Anterior cingulate cortex (tissue), 58 donors: Measurements from ENCODE around the gene CPLANE1.
A peak's percentile ranks its signal among the peaks of the same experiment; 100 is the strongest.
"Not testable (repeated sequence)": the region's sequence is repeated elsewhere in the genome, so short reads cannot be mapped to it uniquely, and the experiment has no call there.

Experiments
- DNase-seq, 58 donors: peaks; one replicate each; lab custom pipeline; 2025; lab: John Stamatoyannopoulos, UW

Gene CPLANE1

DNA sequence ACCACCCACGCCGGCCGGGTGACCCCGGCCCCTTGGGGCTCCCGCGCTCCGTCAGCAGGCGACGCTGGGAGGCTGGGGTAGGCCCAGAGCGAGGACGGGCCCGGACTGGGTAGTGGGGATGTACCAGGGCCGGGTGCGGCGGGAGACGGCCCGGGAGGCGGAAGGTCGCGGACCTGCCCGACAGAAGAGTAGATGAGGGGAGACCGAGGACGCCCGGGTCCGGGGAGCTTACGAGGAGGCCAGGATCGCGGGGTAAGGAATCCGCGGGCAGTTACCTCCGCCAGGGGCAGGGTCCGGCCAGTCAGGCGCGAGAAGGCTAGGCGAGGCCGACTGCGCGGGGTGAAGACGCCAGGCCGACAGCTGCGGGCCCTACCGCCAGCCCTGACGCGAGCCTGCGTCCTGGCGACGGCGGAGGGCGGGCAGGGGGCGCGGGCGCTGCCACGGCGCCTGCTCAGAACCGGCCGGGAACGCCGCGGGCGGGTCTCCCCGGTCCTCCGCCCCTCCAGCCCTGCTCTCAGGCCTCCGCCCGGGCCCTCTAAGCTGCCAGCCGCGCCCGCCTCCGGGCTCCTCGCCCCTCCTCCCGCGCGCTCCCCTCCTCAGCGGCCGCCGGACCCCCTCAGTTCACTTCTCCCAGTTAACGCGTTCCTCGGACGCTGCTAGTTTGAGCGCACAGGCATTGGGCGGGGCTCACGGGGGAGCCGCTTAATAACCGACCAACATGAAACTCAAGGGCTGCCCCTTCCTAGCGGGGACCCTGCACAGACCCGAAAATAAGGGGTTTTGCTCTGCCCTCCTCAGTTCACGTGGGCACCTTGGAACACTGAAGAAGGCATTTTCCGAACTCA is at the start of gene CPLANE1:
Gene CPLANE1 (minus strand): TSS at position 407 of the 845 bp plus-strand sequence. CDS start 1,678 bp downstream, outside the sequence.
- peak; percentile 28 to 84 (median 71) for DNase-seq

DNA sequence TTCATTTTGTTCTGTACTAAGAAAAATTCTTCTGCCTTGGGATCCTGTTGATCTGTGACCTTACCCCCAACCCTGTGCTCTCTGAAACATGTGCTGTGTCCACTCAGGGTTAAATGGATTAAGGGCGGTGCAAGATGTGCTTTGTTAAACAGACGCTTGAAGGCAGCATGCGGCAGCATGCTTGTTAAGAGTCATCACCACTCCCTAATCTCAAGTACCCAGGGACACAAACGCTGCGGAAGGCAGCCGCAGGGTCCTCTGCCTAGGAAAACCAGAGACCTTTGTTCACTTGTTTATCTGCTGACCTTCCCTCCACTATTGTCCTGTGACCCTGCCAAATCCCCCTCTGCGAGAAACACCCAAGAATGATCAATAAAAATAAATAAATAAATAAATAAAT is 47.1 kb upstream of the CPLANE1 start:
- DNase-seq, result not testable (repeated sequence)

DNA sequence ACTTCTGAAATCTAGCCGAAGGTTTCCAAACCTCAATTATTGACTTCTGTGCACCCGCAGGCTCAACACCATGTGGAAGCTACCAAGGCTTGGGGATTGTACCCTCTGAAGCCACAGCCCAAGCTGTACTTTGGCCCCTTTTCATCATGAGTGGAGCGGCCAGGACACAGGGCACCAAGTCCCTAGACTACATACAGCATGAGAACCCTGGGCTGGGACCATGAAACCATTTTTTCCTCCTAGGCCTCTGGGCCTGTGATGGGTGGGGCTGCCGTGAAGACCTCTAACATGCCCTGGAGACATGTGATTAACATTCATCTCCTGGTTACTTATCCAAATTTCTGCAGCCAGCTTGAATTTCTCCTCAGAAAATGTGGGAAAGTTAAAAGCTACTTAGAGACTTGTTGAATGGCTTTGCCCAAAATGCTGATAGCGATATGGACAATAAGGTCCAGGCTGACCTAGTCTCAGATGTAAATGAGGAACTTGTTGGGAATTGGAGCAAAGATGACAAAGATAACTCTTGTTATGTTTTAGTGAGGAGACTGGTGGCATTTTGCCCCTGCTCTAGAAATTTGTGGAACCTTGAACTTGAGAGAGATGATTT is 34.1 kb upstream of the CPLANE1 start:
- DNase-seq, result no peak

DNA sequence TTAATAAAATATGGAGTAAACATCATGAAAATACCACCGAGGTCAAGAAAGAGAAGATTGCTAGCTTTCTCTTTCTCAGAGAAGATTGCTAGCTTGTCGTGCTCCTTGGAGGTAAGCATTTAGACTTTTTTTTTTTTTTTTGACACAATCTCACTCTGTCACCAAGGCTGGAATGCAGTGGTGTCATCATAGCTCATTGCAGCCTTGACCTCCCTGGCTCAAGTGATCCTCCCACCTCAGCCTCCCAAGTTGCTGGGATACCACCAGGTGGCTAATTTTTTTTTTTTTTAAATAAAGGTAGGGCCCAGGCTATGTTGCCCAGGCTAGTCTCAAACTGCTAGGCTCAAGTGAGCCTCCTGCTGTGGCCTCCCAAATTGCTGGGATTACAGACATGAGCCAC is 26.3 kb upstream of the CPLANE1 start:
- DNase-seq, result no peak

DNA sequence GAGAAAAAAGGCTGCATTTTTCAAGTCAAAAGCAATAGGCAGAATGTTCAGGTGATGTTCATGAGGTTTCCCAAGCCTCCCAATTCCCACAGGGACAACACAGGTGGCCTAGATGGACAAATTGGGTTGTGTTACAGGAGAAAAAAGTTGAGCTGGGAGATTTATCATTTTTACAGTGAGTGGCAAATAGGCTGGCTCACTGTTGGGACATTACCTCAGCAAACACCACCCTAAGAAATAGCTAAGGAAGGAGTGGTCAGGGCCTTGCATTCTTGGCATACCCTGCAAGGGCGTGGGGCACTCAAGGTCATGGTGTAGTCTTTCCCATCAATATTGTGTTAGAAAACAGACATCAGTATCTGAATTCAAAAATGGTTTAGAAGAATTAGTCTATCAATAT is 23.3 kb upstream of the CPLANE1 start:
- DNase-seq, result no peak

DNA sequence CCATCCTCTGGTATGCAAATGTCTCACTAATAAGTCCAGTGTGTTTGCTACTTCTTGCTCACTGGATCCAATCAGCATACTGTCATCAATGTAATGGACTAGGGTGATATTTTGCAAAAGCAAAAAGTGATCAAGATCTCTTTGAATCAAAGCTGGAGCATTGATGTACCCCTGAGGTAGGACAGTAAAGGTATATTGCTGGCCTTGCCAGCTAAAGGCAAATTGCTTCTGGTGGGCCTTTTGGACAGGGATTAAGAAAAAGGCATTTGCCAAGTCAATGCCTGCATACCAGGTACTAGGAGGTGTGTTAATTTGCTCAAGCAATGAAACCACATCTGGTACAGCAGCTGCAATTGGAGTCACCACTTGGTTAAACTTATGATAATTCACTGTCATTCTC is 18.9 kb upstream of the CPLANE1 start:
- DNase-seq, result not testable (repeated sequence)

DNA sequence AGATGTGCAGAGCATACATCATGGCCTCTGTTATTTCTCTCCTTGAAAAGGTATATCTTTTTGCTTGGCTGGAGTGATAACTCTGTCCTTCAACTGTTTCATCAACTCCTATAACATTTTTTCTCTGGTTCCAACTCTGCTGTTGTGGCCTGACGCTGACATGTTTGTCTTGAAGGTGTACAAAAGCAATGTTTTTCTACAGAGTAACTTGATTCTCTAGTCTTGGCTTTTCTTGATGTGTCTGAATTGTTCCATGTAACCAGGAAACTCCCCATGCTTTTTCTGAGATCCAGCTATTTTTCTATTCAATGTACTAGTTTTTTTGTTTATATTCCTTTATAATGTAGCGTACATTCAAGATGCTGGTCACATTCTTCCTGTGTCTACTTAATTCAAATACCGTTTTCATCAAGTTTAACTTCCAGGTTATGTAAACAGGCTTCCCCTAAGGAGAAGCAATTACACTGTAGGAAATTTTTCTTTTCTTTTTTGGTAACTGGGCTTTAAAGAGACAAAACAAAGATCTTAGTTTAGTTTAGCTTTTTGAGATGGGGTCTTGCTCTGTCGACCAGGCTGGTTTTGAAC is 6.7 kb upstream of the CPLANE1 start:
- DNase-seq, result no peak

DNA sequence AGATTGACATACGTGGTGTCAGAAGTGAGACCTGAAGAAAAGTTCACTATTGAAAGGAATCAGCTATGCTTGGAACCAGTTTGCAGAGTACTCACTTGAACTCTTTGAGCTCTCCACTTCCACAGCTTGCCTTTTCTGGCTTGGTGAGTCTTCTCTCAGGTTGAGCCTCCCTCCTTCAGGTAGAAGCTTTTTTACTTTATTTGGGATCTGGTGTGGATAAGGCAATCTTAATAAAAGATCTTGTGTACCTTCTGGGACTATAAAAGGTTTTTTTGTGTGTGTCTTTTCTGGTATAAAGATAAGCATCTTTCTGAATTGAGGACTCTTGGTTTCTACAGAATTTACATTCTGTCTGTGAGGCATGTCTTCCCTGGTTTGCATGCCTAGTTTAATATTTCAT is 5.4 kb upstream of the CPLANE1 start:
- no peak for DNase-seq

DNA sequence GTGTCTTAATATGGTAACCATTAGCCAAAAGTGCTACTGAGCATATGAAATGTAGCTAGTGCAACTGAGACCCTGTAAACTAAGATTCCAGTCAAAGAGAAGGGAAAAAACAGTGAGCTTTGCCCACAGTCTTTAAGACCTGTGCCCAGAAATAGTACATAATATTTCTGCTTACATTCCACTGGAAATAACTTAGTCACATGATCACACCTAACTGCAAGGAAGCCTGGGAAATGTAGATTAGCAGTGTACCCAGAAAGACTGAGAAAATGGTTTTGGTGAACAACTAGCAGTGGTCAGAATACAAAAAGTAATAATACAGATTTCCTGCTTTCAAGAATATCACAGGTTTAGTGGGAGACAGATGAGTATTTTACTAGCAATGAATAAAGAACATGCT is 2.5 kb upstream of the CPLANE1 start:
- no peak for DNase-seq

DNA sequence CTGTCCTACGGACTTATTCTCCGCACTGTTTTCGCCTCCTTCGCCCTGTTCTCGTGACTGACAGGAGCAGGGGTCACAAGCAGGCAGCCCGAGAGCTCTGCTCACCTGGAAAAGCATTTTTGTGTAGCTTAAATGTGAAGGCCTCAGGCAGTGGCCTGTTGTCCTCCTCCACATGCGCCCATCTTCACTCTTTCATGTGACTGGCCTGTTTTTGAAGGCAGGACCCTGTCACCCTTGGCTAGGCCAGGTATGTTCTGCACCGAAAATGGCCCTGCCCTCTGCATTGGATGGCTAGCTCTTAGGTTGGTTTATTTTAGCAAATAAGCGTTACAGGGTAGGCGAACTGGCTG is 614 bp upstream of the CPLANE1 start:
- DNase-seq, result peak in 3 of 58 donors; percentile 27 to 37 (median 36)

DNA sequence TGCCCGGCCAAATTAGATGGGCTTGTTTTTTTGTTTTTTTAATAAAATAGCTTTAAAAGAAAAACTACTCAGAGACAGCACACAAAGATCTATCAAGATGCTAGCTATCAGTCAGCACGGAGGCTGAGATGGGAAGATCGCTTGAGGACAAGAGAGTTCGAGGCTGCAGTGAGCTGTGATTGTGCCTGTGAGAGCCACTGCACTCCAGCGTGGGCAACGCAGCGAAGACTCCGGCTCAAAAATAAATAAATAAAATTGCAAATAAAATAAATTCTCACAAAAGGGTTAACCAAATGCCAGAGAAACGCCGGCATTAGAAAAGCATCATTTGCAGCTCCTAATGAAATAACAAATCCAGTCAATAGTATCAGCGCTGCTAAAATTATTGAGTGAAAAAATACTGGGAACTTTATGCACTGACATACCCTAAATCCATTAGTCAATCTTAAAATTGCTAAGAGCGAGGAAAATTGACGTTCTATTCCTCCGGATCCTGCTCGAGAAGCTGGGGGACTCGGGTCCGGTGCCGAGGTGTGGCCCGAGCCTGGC is 681 bp downstream of the CPLANE1 start:
- no peak for DNase-seq

DNA sequence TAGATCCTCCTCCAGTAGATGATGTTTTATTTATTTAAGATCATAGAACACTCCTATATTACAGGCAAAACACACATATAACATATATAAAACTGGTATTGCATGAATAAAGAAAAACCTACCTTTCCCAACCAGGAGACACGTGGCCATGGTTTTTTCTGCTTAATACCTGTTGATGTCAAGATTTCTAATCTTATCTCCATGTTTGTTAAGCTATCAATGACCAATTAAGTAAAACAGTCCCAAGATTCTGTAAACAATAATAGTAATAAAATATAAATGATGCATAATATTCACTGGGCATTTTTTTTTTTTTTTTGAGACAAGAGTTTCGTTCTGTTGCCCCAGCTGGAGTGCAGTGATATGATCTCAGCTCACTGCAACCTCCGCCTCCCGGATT is 1.7 kb downstream of the CPLANE1 start:
- no peak for DNase-seq

DNA sequence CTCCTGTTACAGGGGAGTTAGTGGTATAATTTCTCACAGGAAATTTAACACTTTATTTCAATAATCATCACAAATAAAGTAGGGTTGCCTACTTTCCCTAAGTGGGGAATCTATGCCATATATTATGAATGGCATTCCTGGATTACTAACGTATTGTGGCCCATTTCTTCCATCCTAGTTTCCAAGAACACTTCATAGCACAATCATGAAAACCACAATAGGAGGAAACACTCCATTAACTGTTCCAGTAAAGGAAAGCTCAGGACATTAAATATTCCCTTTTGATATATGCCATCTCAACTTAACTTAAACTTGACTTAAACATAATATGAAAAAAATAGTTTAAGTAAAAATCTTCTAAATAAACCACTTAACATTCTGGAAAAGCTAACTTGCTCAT is 2.1 kb downstream of the CPLANE1 start:
- no peak for DNase-seq

DNA sequence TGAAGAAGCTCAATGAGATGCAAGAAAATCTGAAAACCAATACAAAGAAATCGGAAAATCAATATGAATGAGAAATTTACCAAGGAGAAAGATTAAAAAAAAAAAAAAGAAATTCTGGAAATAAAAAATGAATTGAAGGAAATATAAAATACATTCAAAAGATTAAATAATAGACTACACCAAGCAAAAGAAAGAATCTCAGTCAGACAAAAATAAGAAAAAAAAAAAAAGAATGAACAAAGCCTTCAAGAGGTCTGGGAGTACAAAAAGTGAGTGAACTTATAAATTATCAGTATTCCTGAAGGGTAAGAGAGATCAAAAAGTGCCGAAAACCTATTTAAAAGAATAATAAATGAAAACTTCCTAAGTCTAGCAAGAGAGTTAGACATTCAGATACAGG is 14.9 kb downstream of the CPLANE1 start:
- DNase-seq, result no peak

DNA sequence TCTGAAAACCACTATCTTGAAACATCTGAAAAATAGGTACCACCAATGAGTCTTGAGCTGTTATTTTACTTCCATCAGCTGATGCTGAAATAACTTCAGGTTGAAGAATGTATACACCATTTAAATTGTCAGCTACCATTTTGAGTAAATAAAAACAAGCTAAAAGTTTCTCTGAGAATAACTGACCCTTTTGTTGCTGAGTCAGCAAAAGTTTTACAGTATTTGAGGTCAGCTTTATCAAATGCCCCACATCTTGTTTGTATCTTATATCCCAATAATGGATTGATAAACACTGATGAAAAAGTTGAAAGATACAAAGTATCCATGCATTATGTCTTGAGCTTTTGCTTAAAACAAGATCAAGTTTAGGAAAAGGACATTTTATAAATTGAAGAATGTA is 22.8 kb downstream of the CPLANE1 start:
- DNase-seq, result no peak

DNA sequence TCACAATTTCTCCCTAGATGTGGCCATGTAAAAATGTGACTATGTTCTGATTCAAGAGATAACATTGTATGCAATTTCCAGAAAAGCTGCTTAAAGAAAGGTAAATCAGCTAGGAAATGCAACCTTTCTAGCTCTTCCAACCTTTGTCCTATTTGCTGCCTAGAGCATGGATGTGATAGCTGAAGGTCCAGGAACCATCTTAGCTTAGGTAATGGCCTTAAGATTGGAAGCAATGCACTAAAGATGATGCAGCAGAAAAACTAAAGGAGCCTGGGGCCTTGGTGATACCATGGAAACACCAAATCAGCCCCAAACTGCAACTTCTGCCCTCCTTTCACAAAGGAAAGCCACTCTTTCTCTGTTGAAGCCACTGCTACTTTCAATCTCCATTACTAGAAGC is 27.0 kb downstream of the CPLANE1 start:
- DNase-seq, result no peak

DNA sequence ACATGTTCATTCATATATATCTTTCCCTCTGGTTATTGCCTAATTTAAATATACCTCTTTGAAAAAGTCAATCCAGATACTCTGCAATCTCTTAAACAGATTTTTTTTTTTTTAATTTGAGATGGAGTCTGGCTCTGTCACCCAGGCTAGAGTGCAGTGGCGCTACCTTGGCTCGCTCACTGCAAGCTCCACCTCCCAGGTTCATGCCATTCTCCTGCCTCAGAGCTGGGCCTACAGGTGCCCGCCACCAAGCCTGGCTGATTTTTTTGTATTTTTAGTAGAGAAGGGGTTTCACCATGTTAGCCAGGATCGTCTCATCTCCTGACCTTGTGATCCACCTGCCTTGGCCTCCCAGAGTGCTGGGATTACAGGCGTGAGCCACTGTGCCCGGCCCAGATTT is 28.8 kb downstream of the CPLANE1 start:
- DNase-seq, result not testable (repeated sequence)

DNA sequence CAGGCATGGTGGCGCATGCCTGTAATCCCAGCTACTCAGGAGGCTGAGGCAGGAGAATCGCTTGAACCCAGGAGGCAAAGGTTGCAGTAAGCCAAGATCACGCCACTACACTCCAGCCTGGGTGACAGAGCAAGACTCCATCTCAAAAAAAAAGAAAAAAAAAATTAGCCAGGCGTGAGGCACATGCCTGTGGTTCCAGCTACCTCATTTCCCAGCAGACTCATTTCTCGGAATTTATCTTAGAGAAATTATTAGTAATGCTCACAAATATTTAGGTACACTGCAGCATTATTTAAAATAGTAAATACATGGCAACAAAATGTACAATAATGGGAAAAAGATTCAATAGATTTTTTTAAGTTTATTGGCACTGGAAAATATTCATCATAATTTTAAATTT is 29.8 kb downstream of the CPLANE1 start:
- not testable (repeated sequence) for DNase-seq

DNA sequence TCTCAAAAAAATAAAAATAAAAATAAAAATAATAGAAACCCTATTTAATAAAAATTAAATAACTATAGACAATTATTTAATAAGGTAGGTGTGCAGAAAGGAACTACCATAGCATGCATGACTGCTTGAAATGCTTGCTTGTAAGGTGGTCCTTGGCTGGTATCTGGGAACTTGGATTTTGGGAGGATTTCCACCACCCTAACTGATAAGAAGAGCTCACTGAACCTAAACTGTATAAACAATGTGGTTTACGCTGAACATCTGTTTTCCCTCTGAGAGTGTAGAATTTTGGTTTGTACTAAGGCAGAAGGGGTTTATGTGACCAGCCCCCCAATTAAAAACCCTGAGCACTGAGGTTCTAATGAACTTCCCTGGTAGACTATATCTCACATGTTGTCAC is 31.2 kb downstream of the CPLANE1 start:
- no peak for DNase-seq

DNA sequence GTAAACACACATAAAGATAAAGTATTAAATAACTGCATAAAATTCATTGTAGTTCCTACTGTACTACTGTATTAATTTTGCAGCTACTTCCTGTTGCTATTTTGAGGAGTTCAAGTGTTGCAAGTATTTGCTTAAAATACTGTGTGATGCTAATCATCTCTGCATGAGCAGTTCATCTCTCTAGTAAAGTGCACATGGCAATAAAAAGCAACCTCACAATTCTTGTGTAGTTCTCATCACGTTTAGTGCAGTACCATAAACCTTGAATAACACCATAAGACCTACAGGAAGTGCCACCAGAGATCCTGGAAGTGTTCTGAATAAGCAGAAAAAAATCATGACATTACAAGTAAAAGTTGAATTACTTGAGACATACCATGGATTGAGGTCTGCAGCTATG is 34.6 kb downstream of the CPLANE1 start:
- no peak for DNase-seq

DNA sequence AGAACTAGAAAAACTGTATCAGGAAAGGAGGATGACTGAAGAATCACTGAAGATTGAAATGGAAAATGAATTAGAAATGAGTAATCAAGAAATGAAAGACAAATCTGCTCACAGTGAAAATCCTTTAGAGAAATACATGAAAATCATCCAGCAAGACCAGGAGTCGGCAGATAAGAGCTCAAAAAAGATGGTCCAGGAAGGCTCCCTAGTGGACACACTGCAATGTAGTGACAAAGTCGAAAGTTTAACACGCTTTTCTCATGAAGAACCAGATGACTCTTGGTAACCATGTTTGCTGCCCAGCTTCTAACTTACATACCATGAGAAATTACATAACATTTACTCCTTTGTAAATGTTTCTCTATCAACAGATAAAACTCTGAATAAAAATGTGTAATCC is 37.1 kb downstream of the CPLANE1 start:
- no peak for DNase-seq

DNA sequence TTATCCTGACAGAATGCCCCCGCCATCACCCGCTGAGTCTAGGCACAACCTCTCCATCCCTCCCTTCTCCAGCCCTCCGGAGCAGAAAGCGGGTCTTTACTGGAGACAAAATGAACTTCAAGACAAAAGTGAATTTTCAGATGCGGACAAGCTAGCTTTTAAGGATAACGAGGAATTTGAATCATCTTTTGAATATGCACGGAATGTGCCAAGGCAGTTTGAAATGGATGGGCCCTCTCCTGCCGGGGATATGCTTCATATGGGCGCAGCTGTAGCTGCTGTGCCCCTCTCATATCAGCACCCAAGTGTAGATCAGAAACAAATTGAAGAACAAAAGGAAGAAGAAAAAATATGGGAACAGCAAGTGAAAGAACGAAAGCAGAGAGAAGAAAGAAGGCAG is 37.5 kb downstream of the CPLANE1 start:
- no peak for DNase-seq
